Measurements from ENCODE around the gene LTO1. TPM values are rescaled to one million over a fixed set of nuclear protein-coding genes. Genes with fewer than 3 reads are reported as not detected.

LTO1 gene
- total RNA-seq, 1 experiment from 2014 or later = 25.3 TPM

DNA sequence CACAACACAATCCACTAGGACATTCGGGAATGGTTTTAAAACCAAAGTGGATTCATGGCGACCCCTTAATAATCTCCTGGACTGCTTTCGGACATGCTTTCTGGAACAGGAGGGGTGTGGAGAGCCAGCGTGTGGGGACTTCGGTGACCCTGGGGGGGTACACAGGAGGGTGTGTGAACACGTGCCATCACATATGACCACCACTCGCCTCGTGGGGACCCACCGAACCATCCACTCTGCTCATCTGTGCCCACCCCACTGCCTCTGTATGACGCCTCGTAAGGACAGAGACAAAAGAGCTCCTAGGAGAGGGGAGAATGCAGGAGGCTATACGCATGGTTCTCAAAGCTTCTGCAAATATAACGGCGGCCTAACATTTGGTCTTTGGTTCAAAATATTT is 8.9 kb downstream of the LTO1 start:
- H3K23ac ChIP-seq (ENCODE audit: insufficient read length, low read depth, low read length) = no peak overlapping the region
- H3K23me2 ChIP-seq (ENCODE audit: insufficient read length, low read depth, low read length, poor library complexity, severe bottlenecking) = no peaks in the 10 kb centered on the region
- no peak overlapping the region for H2BK5ac ChIP-seq (ENCODE audit: insufficient read length, low read length)
- H3K79me2 ChIP-seq (ENCODE audit: insufficient read depth, low read length) = no peaks in the 10 kb centered on the region
- H4K20me1 ChIP-seq (ENCODE audit: control insufficient read depth, insufficient read depth, insufficient read length) = no peaks in the 10 kb centered on the region
- no peaks in the 10 kb centered on the region for H3K9me3 ChIP-seq (ENCODE audit: control insufficient read depth, low read depth, low read length)
- WGBS (ENCODE audit: extremely low coverage, insufficient read length, low lambda C conversion rate) = no CpG with 5 or more reads among the region's 14 CpGs
- H3K4me2 ChIP-seq (ENCODE audit: insufficient read depth, insufficient read length, low read length) = no peak overlapping the region
- H3K4me3 Mint-ChIP-seq = no peak overlapping the region
- H3K4me1 Mint-ChIP-seq = peaks cover 15 to 23% of the 10 kb centered on the region in 2 experiments
- H2BK20ac ChIP-seq (ENCODE audit: low read depth, low read length, poor library complexity, severe bottlenecking) = no peak overlapping the region
- no peak overlapping the region for H3K9ac ChIP-seq (ENCODE audit: extremely low read depth, insufficient read length, low read length)
- no peaks in the 10 kb centered on the region for H3K9me3 Mint-ChIP-seq
- no peak overlapping the region for H4K5ac ChIP-seq (ENCODE audit: insufficient read length, low read depth, low read length)
- no peaks in the 10 kb centered on the region for H3K27me3 Mint-ChIP-seq (ENCODE audit: low read depth)
- H3T11ph ChIP-seq (ENCODE audit: low read length) = no peak overlapping the region
- TF ChIP-seq, protein P1, sequence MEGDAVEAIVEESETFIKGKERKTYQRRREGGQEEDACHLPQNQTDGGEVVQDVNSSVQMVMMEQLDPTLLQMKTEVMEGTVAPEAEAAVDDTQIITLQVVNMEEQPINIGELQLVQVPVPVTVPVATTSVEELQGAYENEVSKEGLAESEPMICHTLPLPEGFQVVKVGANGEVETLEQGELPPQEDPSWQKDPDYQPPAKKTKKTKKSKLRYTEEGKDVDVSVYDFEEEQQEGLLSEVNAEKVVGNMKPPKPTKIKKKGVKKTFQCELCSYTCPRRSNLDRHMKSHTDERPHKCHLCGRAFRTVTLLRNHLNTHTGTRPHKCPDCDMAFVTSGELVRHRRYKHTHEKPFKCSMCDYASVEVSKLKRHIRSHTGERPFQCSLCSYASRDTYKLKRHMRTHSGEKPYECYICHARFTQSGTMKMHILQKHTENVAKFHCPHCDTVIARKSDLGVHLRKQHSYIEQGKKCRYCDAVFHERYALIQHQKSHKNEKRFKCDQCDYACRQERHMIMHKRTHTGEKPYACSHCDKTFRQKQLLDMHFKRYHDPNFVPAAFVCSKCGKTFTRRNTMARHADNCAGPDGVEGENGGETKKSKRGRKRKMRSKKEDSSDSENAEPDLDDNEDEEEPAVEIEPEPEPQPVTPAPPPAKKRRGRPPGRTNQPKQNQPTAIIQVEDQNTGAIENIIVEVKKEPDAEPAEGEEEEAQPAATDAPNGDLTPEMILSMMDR (conservative IDR thresholded peaks at IDR 0.05) = no peak
- no peak overlapping the region for H3K4ac ChIP-seq (ENCODE audit: low read depth, low read length)
- H3K18ac ChIP-seq (ENCODE audit: insufficient read length, low read depth, low read length) = no peak overlapping the region
- no peaks in the 10 kb centered on the region for H3K4me1 ChIP-seq (ENCODE audit: insufficient read depth, low read length)
- H2BK15ac ChIP-seq (ENCODE audit: low read depth, low read length) = no peak overlapping the region
- no peak overlapping the region for H3K14ac ChIP-seq (ENCODE audit: insufficient read depth, low read length)
- H2AFZ ChIP-seq (ENCODE audit: low read length) = no peak overlapping the region
- DNase-seq = no peak
- no peak overlapping the region for H2AK5ac ChIP-seq (ENCODE audit: insufficient read length, low read length)
- no peak overlapping the region for H2BK120ac ChIP-seq (ENCODE audit: low read depth, low read length, poor library complexity, severe bottlenecking)
- H3K27ac Mint-ChIP-seq = no peak overlapping the region
- H3K56ac ChIP-seq (ENCODE audit: insufficient read length, low read depth, low read length) = no peak overlapping the region
- H4K91ac ChIP-seq (ENCODE audit: insufficient read length, low read depth, low read length) = no peak overlapping the region
- H3K36me3 Mint-ChIP-seq (ENCODE audit: insufficient read depth in 1 of 3, low read depth in 3 of 3) = peaks cover 16 to 49% (median 39%) of the 10 kb centered on the region in 3 experiments; a peak in 6 of 7 replicates
- H2BK12ac ChIP-seq (ENCODE audit: insufficient read length, low read depth, low read length) = no peak overlapping the region
- H3K27me3 ChIP-seq (ENCODE audit: insufficient read depth, low read length) = no peaks in the 10 kb centered on the region
- no peak overlapping the region for H3K27ac ChIP-seq (ENCODE audit: insufficient read length, low read depth, low read length)
- no peaks in the 10 kb centered on the region for H3K79me1 ChIP-seq (ENCODE audit: insufficient read depth, low read depth, low read length, poor library complexity, severe bottlenecking)
- no peak overlapping the region for H4K8ac ChIP-seq (replicated peaks; ENCODE audit: insufficient read length, low read depth, low read length)
